Fibroblast of peridontal ligament (primary cell): ENCODE results near the gene ELOF1.
A peak's percentile ranks its signal among the peaks of the same experiment; 100 is the strongest.
"Not testable (repeated sequence)": the region's sequence is repeated elsewhere in the genome, so short reads cannot be mapped to it uniquely, and the experiment has no call there.

Experiments used
- DNase-seq: peaks from one replicate; pipeline ENCODE4 v3.0.0-alpha.2; 2010; ENCODE audit errors: extremely low read depth

ELOF1 gene

DNA sequence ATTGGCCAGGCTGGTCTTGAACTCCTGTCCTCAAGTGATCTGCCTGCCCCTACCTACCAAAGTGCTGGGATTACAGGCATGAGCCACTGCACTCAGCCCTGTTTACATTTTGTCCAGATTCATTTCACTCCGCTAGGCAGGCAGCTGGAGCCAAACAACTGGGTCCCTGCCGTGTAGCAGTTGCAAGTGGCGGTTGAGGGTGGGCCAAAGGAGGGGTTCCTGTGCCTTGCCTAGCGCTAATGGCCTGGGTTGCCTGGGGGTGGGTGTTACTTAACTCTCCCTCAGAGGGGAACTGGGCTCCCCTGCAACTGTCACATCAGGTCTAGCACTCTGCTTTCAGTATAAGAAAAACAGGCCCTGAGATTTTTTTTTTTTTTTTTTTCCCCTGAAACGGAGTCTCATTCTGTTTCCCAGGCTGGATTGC lies 11.0 kb upstream of the ELOF1 start:
- no peak for DNase-seq

DNA sequence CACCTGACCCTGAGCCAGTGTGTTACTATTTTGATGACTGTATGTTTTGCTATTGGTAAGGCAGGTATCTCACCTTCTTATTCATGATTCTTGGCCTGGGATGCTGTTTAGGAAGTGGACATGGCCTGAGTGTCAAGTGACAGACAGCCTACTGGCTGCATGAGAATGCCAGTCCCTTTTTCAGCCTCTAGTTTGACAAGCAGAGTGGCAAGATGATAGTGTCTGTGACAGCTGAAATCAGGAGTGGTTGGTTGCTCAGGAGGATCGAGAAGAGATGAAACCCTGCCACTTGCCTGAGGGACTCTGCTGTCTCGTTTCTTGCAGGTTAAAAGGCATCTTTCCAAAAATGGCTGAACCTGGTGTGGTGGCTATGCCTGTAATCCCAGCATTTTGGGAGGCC lies 7.1 kb upstream of the ELOF1 start:
- DNase-seq, result no peak

DNA sequence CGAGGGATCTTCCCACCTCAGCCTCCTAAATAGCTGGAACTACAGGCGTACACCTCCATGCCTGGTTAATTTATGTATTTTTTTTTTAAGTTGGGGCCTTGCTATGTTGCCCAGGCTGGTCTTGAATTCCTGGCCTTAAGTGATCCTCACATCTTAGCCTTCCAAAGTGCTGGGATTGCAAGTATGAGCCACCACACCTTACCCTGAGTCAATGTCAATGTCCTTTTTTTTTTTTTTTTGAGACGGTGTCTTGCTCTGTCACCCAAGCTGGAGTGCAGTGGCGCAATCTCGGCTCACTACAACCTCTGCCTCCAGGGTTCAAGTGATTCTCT lies 6.6 kb upstream of the ELOF1 start:
- not testable (repeated sequence) for DNase-seq

DNA sequence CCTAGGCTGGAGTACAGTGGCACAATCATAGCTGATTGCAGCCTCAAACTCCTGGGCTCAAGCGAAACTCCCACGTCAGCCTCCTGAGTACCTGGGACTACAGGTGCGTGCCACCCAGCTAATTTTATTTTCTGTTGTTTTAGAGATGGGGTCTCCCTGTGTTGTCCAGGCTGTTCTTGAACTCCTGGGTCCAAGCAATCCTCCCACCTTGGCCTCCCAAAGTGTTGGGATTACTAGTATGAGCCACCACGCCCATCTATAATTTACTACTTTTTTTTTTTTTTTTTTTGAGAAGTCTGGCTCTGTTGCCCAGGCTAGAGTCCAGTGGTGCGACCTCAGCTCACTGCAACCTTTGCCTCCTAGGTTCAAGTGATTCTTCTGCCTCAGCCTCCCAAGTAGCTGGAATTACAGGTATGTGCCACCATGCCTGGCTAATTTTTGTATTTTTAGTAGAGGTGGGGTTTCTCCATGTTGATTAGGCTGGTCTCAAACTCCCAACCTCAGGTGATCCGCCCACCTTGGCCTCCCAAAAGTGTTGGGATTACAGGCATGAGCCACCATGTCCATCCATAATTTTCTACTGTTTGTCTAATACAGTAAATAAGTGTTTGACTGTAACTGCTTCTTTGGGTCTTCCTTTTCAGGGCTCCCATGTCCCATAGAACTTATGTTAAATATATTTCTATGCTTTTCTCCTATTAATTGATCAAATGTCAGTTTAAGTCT lies 5.2 kb upstream of the ELOF1 start:
- DNase-seq, result not testable (repeated sequence)

DNA sequence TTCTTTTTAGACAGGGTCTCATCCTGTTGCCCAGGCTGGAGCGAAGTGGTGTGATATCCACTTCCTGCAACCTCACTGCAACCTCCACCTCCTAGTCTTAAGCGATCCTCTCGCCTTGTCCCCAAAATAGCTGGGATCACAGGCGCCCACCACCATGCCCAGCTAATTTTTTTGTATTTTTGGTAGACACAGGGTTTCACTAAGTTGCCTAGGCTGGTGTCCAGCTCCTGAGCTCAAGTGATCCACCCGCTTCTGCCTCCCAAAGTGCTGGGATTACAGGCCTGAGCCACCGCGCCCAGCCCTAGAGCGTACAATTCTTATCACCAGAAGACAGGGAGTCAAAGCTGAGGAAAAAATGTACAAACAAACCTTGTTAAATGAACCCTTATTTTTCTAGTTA lies 4.5 kb upstream of the ELOF1 start:
- no peak for DNase-seq

DNA sequence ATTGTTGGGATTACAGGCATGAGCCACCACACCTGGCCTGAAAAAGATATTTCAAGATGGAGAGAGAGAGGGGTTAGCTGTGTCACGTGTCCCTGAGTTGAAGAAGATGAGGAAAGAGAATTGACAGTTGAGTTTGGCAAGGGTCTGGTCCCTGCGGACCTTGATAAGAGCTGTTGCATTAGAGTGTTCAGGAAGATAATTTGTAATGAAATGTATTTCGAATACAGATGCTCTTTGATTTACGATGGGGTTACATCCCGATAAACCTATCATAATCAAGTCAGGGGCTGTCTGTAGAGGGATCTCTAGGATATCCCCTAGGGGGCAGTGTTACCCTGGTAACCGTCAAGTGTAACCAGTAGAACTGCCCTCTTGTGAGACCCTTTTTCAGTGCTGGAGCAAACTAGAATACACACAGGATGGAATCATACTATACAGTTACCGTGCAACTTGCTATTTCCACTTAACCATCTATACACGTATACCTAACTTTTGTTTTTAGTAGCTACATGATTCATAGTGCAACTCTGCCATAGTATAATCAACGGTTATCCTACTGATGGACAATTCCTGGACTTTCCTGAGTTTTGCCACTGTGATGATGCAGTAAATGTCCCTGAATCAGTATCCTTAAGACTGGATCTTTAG lies 1.5 kb upstream of the ELOF1 start:
- DNase-seq, result peak; percentile 79

DNA sequence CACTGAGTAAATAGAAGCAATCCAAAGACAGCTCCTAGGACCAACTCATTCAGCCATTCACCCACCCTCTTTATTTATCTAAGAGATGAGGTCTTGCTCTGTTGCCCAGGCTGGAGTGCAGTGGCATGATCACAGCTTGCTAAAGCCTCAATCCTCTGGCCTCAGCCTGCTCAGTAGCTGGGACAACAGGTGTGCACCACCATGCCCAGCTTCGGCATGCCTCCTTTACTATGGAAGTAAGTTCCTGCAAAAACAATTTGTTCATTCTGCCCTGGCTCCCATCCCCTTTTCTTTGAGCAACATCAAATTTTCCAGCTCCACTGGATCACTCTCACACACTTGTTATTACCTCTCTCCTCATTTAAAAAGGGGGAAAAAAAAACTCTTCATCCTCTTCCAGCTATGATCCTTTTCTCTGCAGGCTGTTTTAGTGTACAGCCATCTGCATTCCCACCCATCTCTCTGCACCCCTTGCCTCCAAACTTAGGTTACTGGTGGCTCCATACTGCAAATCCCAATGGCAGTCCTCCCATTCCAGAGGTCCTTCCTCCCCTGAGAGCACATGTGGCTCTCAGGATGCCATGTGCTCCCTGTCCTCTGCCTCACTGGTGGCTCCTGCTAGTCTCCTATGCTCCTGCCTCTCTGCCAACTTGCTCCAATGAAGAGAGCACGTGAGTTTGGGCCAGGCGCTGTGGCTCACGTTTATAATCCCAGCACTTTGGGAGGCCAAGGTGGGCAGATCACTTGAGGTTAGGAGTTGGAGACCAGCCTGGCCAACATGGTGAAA lies 2.2 kb downstream of the ELOF1 start:
- no peak for DNase-seq

DNA sequence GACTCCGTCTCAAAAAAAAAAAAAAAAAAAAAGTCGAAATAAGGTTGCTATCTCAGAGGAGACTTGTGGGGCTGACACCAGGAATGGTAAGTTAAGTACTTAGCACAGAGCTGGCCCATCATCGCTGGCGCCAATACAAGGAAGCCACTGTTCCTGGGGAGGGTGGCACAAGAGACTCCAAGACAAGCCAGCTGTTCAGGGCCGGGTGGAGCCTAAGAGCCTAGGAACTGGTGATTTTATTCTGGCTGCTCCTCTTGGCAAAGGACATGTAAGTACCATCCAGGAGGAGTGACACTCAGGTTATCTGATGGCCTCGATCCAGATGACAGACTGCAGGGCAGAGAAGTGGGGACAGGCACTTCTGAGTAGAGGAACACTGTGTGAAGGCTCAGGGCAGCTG lies 3.8 kb downstream of the ELOF1 start:
- DNase-seq, result no peak

DNA sequence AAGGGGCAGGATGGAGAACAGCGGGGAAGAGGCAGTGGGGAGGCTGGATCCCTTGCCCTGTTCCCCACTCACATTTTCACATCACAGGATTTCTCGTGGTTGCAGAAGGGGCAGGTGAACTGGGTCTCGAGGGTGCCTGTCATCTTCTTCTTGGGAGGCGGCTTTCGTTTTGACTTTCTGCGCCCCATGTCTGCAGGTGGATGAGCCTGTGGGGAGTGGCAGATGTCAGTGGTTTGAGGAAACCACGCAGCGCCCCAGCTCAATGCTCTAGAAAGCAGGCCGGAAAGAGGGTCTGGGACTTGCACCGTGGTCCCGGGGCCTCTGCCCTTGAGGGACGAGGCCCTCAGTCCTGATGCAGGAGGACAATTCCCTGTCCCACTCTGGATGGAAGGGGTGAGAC lies 4.9 kb downstream of the ELOF1 start:
- DNase-seq, result no peak

DNA sequence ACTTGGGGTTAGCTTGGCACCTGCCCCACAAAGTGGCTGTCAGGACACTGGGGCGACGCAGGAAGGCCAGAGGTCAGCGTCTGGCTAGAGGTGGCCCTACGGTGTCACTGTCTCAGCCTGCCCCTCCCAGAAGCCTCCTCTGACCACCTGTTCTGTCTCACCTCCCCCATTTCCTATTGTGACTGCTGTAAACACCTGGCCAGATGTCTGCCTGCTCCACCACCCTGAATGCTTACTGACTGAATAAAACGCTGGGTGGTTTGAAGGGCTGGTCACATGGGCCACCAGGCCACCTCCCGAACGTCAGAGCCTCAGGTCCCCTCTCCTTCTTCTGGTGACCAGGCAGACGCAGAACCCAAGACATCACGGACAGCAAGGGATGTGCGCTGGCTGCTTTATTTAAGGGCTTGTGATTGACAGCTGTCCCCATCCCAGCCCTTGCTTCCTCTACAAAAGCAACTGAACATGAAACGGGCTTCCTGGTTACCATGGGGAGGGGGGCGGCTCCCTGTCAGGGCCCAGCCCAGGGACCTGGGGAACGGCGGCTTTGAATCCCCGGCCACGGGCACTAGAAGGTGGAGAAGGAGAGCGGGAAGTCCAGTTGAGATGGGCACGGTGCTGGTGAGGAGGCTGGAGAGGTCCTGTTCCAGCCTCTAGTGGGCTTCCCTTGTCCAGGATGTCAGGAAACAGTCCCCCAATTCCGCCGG lies 6.2 kb downstream of the ELOF1 start:
- no peak for DNase-seq

DNA sequence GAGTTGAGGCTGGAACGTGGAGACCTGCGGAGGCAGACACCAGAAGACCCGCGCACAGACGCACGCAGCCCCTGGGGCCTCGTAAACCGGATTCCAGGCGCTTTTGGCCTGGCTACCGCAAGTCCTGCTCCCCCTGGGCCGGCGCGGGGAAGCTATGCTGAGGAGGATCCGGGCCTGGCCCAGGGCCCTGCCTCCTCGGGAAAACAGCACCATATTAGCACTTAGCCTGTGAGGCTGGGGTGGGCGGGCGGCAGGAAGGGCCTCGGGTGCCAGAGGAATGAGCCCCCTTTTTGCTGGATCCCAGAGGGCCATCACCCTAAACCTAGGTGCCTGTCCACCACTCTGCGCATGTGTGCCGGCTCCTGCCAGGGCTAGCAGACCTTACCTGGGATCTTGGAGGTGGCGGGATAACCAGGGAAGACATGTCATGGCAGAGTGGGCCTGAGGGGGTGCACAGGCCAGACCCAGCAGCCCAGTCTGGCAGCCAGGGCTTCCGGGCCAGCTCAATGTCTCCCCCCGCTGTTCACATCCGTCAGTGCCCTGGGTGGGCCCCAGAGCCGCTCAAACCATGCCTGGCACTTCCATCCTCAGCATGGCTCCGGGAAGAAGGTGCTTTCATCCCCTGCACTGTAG lies 7.3 kb downstream of the ELOF1 start:
- no peak for DNase-seq

DNA sequence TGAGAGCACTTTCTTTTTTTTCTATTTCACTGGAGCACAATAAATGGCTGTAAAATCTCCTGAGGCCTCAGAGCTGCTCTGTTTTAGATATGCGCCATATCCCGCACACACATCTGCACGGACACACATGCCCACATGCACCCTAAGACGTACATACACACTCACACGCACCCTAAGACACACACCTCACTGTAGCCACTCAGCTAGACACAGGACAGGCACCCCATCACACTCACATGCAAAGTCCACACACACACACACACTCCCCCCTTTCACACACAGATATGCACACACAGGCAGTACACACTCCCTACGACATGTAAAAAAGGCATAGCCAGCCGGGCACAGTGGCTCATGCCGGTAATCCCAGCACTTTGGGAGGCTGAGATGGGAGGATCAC lies 8.8 kb downstream of the ELOF1 start:
- DNase-seq, result no peak

DNA sequence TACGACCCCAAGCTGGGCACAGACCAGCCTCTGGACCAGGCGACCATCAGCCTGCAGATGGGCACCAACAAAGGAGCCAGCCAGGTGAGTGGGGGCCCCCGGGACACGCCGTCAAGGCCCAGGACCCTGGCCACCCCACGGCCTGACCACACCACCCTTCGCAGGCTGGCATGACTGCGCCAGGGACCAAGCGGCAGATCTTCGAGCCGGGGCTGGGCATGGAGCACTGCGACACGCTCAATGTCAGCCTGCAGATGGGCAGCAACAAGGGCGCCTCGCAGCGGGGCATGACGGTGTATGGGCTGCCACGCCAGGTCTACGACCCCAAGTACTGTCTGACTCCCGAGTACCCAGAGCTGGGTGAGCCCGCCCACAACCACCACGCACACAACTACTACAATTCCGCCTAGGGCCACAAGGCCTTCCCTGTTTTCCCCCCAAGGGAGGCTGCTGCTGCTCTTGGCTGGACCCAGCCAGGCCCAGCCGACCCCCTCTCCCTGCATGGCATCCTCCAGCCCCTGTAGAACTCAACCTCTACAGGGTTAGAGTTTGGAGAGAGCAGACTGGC lies 9.6 kb downstream of the ELOF1 start:
- no peak for DNase-seq

DNA sequence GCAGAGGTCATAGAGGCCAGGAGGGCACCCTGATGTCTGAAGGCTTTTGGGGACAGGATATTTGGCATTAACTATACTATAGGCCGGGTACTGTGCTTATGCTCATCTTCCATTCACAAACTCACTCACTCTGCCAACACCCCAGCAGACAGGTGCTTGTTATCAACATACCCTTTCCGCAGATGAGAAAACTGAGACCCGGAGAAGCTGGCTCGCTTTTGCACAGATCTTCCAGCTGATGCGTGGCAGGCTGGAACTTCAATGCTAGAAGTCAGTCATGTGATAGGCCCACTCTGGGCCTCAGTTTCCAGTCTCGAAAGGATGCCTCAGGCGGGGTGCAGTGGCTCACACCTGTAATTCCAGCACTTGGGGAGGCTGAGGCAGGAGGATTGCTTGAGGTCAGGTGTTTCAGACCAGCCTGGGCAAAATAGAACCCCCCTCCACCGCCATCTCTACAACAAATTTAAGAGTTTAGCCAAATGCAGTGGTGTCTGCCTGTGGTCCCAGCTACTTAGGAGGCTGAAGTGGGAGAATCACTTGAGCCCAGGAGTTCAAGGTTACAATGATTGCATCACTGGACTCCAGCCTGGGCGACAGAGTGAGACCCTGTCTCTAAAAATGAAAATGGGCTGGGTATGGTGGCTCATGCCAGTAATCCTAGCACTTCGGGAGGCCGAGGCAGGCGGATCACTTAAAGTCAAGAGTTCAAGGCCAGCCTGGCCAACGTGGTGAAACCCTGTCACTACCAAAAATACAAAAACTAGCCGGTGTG lies 10.9 kb downstream of the ELOF1 start:
- no peak for DNase-seq

DNA sequence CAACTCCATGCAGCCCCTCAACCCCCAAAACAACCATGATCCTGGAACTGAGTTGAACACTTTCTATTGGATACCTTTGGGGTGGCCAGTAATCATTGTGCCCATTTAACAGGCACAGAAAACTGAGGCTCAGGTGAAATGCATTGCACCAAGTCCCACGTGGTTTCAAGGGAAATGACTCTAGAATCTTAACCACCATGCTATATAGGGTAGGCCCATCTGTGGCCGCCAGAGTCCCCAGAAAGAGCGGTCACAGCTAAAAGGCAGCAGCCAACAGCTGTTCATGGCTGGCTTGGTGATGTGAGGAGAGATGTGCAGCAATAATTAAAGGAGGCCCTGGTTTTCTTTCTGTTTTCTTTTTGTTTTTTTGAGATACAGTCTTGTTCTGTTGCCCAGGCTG lies 17.8 kb downstream of the ELOF1 start:
- no peak for DNase-seq

DNA sequence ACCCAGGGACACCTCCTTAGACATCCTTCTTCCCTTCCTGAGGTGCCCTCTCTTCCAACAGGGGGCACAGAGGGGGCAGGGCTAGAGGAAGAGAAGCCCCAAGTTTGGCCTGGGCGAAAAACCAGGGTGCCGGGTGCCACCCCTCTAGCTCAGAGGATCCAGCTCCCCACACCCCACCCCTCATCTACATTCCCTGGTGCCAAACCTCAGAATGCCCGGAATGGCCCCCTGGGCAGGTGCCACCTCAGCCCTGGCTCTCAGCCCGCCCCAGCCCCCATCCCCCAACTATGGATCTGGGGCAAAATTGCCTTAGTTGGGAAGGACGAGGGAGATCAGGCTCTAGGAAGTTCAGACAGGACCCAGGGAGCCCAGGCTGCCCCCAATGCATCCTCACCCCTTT lies 18.4 kb downstream of the ELOF1 start:
- no peak for DNase-seq

DNA sequence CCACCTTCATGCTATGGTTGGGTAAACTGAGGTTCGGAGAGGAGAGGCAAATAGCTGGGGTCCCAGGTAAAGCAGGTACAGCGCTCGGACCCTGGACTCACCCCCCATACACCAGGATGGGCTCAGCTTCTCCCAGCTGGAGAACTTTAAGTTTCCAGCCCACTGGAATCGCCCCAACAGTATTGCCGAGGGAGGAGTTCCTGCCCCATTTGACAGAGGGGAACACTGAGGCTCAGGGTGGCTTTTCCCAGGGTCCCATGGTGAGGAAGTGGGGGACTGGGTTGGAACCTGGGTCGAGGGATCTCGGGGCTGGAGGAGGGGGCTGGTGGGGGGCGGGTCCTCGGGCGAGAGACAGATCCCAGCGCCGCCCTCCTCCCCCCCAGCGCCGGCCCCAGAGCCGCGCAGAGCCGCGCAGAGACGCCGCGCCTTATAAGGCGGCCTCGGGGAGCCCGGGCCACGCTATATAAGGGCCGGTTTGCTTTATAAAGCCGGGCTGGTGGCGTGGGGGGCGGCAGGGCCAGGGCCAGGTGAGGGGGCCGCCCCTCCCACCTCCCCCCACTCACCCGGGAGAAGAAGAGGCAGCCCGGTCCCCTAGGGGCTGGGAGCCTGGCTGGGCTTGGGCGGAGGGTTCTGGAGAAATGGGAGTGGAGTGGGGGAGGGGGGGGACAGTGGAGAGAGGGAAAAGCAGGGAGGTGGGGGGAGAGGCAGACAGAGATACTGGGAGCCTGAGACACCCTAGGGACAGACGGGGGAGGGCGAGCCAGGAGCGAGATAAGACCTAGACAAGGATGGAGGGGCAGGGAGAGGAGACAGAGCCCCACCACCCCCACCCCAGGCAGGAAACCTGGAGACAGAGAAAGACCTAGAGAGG lies 19.3 kb downstream of the ELOF1 start:
- DNase-seq, result peak; percentile 12

DNA sequence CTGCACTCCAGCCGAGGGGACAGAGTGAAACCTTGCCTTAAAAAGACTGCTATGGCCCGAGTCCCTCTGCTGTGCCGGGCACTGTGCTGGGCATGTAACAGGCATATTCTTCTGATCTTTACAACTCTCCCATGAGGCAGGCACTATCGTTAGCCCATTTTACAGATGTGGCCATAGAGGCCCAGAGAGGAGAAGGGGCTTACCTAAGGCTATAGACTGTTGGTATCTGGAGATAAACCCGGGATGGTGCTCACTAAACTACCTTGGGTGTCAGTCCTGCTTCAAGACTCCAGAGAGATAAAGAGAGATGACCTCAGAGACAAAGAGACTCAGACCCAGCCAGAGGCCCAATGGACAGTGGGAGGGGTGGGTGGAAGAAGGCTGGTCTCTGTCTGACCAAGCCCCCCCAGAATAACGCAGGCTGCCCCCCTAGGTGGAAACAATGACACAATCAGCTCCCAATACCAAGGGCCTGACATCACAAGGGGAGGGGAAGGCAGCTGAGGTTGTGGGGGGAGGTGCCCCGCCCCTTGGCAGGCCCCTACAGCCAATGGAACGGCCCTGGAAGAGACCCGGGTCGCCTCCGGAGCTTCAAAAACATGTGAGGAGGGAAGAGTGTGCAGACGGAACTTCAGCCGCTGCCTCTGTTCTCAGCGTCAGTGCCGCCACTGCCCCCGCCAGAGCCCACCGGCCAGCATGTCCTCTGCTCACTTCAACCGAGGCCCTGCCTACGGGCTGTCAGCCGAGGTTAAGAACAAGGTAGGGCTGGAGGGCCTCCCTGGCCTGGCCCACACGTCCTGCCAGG lies 20.6 kb downstream of the ELOF1 start, which contains the start of gene CNN1:
Gene CNN1, plus strand, starts transcription at position 620 of the 805 bp plus-strand sequence. Its CDS starts 77 bp downstream, at position 697.
- peak; percentile 73 for DNase-seq
